Measurements from ENCODE around the gene FKBP8. TPM values are rescaled to one million over a fixed set of nuclear protein-coding genes. Genes with fewer than 3 reads are reported as not detected.

FKBP8 gene
- total RNA-seq, 2 donors from 2014 or later = 277 to 336 TPM

DNA sequence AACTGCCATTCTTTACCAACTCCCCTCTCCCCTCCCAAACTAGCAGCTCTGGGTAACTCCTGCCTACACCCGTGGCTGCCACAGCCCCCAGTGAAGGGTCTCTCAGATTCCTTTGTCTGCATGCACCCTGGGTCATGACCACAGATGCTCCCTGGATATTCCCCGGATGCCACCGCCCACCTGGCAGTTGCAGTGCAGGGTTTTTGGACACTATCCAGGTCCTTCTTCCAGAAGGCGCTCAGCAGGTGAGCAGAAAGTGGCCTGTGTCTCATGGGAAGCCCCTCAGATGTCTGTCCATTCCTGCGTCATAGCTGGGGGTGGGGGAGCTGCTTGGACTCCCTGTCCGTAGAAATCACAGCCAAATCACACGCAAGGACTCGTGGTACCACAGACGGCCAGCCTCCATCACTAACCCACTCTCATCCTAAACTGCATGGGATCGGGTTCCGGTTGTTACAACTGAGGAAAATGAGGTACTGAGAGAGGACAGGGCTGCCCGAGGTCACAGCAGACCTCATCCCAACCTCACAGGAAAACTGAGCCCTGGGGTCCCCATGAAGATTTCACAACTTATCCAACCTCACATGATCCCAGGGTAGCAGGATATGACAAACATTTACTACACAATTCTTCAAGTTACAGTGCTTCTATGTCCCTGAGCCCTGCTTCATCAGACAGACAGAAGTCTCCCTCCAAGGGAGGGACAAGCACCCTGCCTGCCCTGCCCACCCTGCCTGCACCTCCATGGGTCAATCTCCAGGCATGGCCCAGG is 60.1 kb downstream of the FKBP8 start:
- Mint-ChIP-seq H3K9me3 (peaks cover 1% of the 10 kb centered on the region), H3K4me1 (peaks cover 9% of the 10 kb centered on the region), H3K4me3 (no peak overlapping the region), H3K27ac (peak overlapping the region; percentile 66), H3K27me3 (ENCODE audit: insufficient read depth) (no peaks in the 10 kb centered on the region), H3K36me3 (ENCODE audit: low read depth) (peaks cover 4% of the 10 kb centered on the region)
- WGBS, 2 experiments (ENCODE audit: insufficient coverage in 1 of 2, insufficient read length in 1 of 2) = 88 to 93% methylated on average over 5 to 12 of the region's 12 CpGs
- Histone ChIP-seq H3K27me3 (ENCODE audit: control insufficient read depth, insufficient read depth, low read length, poor library complexity, severe bottlenecking) (no peaks in the 10 kb centered on the region), H3K36me3 (ENCODE audit: control insufficient read depth, insufficient read depth, low read length) (no peaks in the 10 kb centered on the region), H3K27ac (ENCODE audit: low read depth, low read length) (no peak overlapping the region), H3K4me1 (ENCODE audit: control insufficient read depth, insufficient read depth, low read length) (no peaks in the 10 kb centered on the region), H3K9ac (ENCODE audit: extremely low read depth, low read length, poor library complexity, severe bottlenecking) (no peak overlapping the region), H3K4me3 (ENCODE audit: low read length) (no peak overlapping the region), H3K9me3 (ENCODE audit: control insufficient read depth, low read length) (peaks cover 7% of the 10 kb centered on the region)
- no peak for DNase-seq
- TF ChIP-seq, protein P1, sequence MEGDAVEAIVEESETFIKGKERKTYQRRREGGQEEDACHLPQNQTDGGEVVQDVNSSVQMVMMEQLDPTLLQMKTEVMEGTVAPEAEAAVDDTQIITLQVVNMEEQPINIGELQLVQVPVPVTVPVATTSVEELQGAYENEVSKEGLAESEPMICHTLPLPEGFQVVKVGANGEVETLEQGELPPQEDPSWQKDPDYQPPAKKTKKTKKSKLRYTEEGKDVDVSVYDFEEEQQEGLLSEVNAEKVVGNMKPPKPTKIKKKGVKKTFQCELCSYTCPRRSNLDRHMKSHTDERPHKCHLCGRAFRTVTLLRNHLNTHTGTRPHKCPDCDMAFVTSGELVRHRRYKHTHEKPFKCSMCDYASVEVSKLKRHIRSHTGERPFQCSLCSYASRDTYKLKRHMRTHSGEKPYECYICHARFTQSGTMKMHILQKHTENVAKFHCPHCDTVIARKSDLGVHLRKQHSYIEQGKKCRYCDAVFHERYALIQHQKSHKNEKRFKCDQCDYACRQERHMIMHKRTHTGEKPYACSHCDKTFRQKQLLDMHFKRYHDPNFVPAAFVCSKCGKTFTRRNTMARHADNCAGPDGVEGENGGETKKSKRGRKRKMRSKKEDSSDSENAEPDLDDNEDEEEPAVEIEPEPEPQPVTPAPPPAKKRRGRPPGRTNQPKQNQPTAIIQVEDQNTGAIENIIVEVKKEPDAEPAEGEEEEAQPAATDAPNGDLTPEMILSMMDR (conservative IDR thresholded peaks at IDR 0.05) = no peak

Other genes starting within 250 kb of the FKBP8 start
- gene LSM4, start 220.5 kb downstream of the FKBP8 start, total RNA-seq = 100 to 1,000 TPM; 252 to 276 TPM
- gene PGPEP1, start 203.0 kb downstream of the FKBP8 start, total RNA-seq = 1 to 10 TPM; 7.7 to 9.0 TPM
- 1 to 10 TPM in 1 of 2 donors, under 1 TPM in 1; 0.90 to 2.2 TPM for gene GDF15, start 157.4 kb downstream of the FKBP8 start, total RNA-seq
- gene LRRC25, start 146.0 kb downstream of the FKBP8 start, total RNA-seq = not detected
- 10 to 100 TPM; 35.9 to 43.5 TPM for gene SSBP4, start 124.2 kb downstream of the FKBP8 start, total RNA-seq
- gene ISYNA1, start 105.4 kb downstream of the FKBP8 start, total RNA-seq = 100 to 1,000 TPM; 156 to 212 TPM
- 10 to 100 TPM; 10.9 to 15.4 TPM for gene ELL, start 21.5 kb downstream of the FKBP8 start, total RNA-seq
- gene KXD1, start 14.3 kb upstream of the FKBP8 start, total RNA-seq = 100 to 1,000 TPM; 108 to 115 TPM
- gene UBA52, start 28.3 kb upstream of the FKBP8 start, total RNA-seq = 1,000 to 10,000 TPM; 1,143 to 1,222 TPM
- gene REX1BD, start 45.2 kb upstream of the FKBP8 start, total RNA-seq = 10 to 100 TPM; 76.9 to 83.9 TPM
- gene CRLF1, start 63.2 kb upstream of the FKBP8 start, total RNA-seq = 10 to 100 TPM; 10.4 to 10.5 TPM
- gene TMEM59L, start 69.3 kb upstream of the FKBP8 start, total RNA-seq = 1 to 10 TPM; 5.0 to 7.2 TPM
- 10 to 100 TPM in 1 of 2 donors, 1 to 10 TPM in 1; 9.4 to 11.2 TPM for gene KLHL26, start 93.5 kb upstream of the FKBP8 start, total RNA-seq
- gene CRTC1, start 140.1 kb upstream of the FKBP8 start, total RNA-seq = 10 to 100 TPM; 26.6 to 29.7 TPM
- gene COMP, start 247.7 kb upstream of the FKBP8 start, total RNA-seq = not detected

Measured in endodermal cell (in vitro differentiated cells).